GM18526 (cell line): ENCODE measurements around the gene TPRKB.

Experiments
- POLR2A ChIP-seq: IDR thresholded peaks from 3 replicates; pipeline ENCODE4 v1.6.1; 2011; ENCODE audit not compliant: insufficient read length; ENCODE audit errors: extremely low read depth

Gene TPRKB

DNA sequence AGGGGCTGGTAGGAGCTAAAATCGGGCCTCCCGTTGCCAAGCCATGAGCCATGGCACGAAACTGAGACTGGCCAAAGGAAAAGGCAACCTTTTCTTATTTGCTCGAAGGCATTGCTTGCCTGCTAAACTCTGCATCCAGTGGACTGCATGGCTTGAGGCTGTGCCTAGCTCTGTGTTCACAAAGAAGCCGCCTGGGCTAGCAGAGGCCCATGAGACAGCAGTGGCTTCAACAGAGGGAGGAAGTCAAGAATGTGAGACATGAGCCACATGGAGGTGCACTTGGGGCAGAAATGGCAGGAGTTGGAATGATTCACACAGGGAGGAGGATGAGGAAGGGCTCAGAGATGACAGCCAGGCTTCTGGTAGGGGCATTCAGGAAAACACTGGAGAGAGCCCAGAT is 33.5 kb downstream of the TPRKB start:
- no peak for TF ChIP-seq POLR2A

DNA sequence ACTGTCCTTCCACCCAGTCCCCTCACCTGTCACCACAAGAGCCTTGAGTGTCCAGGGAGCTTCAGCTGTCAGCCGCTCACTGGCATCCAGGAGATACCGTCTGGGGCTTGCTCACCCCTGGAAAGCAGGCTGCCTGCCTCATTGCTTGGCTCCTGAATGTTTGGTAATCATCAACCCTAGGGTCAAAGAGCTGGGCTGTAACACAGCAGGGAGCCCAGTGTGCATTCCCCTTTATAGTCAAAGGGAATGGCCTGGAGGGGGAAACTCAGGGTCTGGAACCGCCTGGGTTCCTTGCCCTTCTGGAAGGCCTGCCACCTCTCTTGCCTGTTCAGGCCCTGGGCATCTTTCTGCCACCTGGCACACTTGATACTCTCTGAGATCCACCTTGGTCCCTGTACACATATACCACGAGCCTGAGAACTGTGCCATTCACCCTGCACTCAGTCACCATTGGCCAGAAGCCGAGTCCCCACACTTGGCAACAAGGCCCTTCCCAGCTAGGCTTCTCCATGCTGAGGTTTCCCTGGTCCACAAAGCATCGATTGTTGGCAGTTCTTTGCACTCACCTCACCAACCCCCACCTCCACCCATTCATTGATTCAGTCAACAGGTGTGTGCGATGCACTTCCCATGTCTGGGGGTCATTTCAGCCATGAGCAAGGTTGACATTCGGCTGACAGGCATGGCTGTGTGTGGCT is 35.0 kb downstream of the TPRKB start:
- no peak for TF ChIP-seq POLR2A

DNA sequence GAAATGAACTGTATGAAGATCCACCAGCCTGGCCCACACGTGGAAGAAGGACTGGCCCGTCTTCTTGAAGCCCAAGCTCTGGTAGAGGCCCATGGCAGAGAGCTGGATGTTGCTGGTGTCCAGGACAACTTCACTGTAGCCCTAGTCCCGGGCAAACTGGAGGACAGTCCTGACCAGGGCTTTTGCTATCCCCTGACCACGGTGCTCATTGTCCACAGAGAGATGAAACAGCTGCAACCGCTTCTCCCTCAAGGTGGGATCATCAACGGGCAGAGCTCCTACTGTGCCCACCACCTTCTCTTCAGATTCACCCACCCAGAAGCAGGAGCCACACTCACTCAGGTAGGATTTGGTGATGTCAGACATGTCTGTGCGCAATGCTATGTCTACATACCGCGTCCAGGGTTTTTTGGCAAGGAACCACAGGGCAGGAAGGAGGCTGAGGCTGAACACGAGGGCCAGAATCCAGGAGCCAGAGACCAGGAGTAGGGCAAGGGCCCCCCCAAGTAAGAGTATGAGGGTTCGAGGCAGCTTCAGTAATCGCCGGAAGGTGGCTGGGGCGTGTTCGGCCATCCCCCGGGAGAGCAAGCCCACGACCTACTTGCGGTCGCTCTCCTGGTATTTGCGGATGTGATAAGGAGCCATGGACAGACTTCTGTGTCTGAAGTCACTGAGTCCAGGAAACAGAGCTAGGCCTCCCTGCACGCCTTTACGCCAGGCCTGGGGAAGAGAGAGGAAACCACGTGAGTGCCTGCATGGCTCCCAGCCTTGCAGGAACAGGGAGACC is 36.3 kb downstream of the TPRKB start:
- no peak for TF ChIP-seq POLR2A

DNA sequence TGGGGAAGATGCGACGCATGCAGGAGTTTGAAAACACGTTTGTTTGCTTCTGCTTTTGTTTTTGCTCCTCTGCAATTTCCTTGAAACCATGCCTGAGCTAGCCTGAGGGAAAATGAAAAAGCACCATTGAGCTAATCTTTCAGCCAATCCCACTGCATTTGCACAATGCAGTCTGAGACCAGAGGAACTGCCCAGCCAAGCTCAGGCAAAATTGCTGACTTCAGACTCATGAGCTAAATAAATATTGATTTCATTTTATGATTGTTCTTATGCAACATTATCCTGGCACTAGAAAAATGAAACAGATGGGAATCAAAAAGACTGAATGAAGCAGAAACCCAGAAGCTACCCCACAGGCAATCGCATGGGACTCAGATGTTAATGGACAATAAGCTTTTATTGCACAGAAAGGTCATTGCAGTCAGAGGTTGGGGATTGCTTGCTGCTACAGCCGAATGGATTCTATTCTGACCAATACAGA is 37.0 kb downstream of the TPRKB start:
- no peak for TF ChIP-seq POLR2A

DNA sequence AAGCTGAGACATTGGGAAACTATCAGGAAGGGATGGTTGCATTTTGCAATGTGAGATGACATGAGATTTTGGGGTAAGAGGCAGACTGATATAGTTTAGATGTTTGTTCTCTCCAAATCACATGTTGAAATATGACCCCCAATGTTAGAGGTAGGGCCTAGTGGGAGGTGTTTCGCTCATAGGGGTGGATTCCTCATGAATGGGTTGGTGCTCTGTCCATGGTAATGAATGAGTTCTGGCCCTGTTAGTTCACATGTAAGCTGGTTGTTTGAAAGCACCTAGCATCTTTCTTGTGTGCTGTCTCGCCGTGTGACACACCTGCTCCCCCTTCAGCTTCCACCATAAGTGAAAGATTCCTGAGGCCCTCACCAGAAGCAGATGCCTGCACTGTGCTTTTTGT is 37.7 kb downstream of the TPRKB start:
- no peak for TF ChIP-seq POLR2A

DNA sequence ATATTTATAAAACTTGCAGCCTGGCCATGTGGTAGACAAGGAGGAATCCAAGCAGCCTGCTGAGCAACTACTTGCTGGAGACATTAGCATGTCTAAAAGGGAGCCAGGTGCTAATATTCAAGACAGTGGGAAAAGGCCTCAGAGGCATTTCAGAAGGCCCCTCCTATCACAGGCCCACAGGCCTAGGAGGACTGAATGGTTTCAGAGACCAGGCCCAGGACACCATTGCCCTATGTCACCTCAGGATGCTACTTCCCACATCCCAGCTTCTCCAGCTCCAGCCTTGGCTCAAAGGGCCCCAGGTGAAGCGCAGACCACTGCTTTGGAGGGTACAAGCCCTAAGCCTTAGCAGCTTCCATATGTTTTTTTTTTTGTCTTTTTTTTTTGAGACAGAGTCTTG is 39.0 kb downstream of the TPRKB start:
- no peak for TF ChIP-seq POLR2A

DNA sequence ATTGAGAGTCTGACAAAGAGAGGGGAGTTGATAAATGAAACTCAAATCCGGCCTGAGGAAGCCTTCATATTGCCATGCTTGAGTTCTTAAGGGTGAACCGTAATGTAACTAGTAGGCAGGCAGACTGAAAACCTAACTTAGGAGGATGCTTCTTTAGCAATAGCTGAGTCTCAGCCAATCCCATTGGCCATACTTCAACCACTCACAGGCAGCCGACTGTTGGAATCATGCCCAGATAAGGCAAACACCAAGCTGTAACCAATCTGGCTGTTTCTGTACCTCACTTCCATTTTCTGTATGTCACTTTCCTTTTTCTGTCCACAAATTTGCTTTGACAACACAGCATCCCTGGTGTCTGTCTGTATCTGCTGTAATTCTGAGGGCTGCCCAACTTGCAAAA is 39.5 kb downstream of the TPRKB start:
- no peak for TF ChIP-seq POLR2A

DNA sequence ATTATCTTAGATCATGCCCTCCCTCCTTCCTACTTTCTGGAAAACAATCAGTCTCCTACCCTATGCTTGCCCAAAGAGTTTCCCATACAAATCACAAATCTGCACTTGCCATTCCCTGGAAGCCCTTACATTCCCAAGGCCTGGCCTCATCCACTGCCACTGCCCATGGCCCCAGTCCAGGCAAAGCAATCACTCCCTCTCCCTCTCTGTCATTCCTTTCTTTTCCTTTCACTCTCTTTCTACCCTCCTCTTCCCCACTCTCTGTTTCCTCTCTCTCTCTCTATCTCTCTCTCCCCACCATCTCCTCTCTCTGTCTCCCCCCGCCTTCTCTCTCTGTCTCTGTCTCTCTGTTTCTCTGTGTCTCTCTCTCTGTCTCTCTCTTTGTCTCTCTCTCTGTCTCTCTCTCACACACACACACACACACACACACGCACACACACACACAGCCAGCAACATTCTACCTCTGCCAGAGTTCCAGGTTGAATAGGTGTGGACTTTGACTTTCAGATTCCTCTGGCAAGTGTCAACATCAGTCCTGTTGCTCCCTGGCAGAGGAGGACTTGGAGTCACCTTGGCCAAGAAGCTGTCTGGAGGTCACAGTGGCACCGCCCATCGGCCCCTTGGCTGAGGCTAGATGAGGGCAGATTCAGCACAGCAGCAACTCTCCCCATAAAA is 51.2 kb downstream of the TPRKB start:
- no peak for TF ChIP-seq POLR2A
